Measurements from ENCODE around the gene PCSK7.

- TF ChIP-seq CTBP1 (IDR thresholded peaks at IDR 0.05; ENCODE audit: borderline replicate concordance) (no peak), SP1 (IDR thresholded peaks at IDR 0.05) (no peak), HDGF (IDR thresholded peaks at IDR 0.05; ENCODE audit: borderline replicate concordance) (no peak), NFRKB (IDR thresholded peaks at IDR 0.05) (no peak), BHLHE40 (IDR thresholded peaks at IDR 0.05; ENCODE audit: borderline replicate concordance) (no peak), PKNOX1 (IDR thresholded peaks at IDR 0.05) (no peak)
Observed at GRCh38 chr11:117183724-117184349, 48.0 kb downstream of the PCSK7 start.
